ENCODE measurements around the gene TMIGD2.

TMIGD2 gene

DNA sequence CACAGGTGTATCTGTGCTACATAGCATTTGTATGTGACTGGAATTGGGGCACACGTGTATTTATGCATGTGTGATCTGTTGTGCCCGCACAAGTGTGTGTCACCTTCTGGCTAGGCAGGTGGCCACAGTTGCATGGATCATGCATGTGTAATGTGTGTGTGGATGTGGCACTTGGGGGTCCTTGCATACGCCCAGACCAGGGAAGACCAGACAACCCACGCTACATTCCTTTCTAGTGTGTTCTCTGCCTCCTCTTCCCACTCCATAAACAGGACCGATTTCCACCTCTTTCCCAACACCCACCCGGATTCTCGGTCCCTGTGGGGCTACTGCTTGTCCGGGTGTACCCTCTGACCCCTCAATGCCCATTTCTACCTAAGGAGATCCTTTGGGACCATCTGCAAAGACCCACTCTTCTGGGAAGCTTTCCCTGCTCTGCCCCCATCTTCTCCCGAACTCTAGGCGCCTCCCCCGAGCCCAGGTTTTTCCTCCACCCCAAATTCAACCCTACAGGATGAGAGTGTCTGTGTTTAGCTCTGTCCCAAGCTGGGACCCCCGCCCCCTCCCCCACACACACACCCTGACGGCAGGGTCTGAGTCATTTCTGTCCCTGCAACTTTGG lies 24.1 kb upstream of the TMIGD2 start:
- DNase-seq = no peak

DNA sequence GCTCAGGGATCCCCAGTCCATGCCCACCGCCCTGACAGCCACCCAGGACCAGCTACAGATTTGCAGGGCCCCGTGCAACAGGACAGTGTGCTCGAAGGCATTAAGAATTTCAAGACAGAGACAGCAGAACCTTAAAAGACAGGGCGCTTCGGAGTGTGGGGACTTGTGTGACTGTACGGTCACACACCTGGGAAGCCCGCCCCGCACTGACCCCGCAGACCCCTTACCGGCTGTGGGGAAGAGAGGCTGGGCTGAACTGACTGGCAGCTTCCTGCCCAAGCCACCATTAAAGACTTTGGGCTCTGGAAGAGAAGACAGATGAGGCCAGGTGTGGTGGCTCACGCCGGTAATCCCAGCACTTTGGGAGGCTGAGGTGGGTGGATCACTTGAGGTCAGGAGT lies 22.0 kb upstream of the TMIGD2 start:
- no peak for DNase-seq

DNA sequence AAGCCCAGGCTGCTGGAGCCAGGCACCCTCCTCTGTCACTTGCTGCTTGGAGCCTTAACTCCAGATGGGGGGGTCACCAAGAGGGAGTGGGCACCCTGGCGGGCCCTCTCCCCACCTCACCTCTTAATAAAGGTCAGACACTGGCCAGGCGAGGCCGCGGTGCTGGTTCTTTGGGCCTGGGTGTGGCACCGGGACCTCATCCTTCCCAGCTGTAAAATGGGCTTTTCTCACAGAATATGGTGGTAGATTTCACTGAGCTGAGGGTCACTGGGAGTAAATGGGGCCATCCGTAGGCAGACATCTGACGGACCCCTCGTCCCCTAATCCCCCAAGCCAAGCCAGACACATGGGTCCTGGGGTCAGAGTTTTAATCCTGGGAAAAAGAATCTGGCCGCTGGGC lies 21.5 kb upstream of the TMIGD2 start:
- DNase-seq = no peak

DNA sequence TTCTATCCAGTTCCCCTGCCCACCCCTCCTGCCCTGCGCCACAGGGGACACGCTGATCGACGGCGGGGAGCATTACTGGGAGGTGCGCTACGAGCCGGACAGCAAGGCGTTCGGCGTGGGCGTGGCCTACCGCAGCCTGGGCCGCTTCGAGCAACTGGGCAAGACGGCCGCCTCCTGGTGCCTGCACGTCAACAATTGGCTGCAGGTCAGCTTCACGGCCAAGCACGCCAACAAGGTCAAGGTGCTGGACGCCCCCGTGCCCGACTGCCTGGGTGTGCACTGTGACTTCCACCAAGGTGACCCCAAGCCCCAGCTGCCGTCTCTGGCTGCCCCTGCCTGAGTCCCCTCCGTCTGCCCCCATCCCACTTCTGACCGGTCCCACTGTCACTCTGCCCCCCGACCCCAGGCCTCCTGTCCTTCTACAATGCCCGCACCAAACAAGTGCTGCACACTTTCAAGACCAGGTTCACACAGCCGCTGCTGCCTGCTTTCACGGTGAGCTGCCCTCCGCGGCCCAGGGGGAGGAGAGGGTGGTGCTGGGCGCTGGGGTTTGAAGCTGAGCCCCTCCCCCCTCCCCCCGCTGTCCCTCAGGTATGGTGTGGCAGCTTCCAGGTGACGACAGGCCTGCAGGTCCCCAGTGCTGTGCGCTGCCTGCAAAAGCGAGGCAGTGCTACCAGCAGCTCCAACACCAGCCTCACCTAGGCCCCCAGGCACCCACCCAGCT lies 20.9 kb upstream of the TMIGD2 start:
- no peak for DNase-seq

DNA sequence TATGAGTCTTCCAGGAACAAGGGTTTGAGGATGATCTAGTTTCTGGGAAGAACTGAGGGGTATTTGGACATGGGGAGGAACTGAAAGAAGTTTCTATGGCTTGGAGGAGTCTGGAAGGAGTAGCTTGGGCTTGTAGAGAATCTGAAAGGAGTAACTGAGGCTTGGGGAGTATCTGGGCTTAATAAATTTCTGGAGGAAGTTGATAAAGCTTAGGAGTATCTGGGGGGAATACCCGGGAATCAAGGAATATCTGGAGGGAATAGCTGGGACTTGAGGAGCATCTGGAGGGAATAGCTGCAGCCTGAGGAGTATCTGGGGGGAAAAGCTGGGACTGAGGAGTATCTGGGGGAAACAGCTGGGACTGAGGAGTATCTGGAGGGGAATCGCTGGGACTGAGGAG lies 18.2 kb upstream of the TMIGD2 start:
- no peak for DNase-seq

DNA sequence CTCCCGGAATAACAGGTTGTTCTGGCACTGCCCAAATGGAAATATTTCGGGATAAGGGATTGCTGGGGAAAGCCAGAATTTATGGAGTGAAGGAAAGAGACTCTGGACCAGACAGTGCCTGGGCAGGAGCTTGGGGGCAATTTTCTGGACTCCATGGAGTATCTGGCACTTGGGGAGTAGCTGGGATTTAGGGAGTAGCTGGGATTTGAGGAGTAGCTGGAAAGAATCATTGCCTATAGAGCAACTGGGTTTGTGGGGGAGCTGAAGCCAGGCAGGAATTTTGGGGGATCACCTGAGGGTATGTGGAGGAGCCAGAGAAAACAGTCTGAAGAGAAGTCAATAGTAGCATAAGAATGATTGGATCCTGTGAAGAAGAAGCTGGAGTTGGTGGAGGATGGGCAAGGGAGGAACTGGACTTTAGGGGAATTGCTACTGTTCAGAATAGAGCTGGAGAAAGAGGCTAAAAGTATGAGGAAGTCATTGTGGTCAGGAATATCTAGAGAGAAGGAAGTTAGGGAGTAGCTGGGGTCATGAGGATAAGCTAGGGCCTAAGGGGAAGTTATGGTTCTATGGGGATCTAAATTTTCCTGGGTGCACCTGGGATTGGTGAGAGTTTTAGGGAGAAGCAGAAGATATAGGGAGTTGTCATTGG lies 17.0 kb upstream of the TMIGD2 start:
- DNase-seq = no peak

DNA sequence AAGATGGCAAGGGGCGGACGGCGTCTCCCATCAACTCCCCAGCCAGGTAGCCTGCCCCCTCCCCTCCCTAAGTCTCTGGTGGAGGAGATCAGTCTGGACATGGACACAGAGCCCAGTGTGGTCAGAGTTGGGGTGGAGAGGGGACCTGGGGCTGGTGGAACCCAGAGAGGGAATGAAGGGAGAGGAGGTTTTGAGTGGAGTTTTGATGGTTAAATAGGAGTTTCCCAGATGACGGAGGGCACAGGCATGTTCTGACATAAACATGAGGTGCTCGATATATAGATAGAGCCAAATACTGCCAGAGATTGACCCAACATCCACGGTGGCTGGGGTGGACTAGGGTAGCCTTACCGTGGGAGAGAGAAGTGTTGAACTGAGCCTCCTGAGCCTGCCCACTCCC lies 16.3 kb upstream of the TMIGD2 start:
- DNase-seq = no peak

DNA sequence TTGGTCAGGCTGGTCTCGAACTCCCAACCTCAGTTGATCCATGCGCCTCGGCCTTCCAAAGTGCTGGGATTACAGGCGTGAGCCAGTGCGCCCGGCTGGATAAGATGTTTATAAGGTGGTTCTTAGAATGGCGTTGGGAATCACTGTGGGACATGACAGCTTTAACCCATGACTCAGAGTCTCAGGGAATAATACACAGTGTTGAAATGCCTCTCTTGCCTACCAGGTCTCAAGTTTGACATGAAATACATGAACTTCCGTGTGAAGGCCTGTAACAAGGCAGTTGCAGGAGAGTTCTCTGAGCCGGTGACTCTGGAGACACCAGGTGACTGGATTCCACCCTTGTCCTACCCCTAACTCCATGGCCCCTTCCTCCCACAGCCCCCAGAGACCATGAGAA lies 14.8 kb upstream of the TMIGD2 start:
- no peak for DNase-seq

DNA sequence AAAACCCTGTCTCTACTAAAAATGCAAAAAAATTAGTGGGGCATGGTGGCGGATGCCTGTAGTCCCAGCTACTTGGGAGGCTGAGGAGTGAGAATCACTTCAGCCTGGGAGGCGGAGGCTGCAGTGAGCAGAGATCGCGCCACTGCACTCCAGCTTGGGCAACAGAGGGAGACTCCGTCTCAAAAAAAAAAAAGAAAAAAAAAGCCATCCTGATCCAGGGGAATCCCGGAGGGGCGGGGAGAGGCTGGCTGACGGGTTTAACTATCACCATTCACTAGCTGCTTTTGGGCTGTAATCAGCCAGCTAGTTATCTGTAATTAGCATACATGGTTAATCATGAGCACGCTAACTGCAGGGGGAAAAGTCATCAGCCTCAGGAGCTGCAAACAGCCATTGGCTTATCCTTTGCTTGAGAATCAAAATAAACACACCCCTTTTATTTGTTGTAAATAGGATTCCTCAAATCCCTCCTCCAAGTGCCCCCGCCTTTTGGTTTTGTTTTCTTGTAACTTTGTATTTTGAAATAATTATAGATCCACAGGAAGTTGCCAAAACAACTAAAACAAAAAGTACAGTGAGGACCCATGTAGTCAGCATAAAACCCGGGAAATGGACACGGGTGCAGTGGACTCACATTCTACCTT lies 11.8 kb upstream of the TMIGD2 start:
- DNase-seq = no peak

DNA sequence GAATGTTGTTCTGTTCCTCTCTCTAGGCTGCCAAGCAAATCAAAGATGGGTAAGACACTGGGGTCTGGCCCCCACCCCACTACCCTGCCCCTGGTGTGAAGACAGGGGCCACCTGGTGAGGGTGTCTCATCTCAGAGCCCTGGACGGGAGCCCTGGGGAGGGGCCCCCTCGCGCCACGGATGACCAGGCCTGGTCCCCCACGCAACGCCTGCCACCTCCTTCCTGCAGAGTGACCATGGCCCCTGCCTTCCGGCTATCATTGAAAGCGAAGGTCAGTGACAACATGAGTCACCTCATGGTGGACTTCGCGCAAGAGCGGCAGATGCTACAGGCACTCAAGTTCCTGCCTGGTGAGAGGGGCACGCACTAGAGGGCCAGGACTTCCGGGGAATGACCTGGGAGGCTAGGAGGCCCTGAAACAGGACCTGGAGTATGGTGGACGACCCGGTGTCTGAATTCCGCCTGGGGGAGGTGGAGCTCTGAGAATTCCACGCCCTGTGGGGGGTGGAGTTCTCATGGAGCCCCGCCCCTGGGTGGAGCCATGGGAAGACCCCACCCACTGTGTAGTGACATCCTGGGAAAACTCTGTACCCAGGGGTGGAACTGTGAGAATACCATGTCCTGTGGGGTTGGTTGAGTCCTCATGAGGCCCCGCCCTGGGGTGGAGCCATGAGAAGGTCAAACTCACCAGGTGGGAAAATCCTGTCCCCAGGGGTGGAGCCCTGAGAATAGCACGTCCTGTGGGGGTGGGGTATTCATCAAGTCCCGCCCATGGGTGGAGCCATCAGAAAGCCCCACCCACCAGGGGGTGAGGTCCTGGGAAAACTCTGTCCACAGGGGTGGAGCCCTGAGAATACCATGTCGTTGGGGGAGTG lies 8.3 kb upstream of the TMIGD2 start:
- no peak for DNase-seq

DNA sequence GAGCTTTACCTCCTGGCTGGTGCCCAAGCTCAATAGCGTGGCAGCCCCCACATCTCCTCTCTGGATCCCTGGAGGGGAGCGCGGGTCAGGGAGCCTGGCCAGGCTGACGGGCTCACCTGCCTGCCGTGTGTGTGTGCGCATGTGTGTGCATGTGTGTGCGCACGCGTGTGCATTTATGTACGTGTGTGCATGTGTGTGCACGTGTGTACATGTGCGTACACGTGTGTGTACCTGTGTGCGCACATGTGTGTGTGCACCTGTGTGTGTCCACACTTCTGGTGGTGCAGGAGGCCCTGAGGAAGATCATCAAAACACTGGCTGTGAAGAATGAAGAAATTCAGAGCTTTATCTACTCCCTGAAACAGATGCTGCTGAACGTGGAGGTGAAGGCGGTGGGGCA lies 3.5 kb upstream of the TMIGD2 start:
- DNase-seq = no peak

DNA sequence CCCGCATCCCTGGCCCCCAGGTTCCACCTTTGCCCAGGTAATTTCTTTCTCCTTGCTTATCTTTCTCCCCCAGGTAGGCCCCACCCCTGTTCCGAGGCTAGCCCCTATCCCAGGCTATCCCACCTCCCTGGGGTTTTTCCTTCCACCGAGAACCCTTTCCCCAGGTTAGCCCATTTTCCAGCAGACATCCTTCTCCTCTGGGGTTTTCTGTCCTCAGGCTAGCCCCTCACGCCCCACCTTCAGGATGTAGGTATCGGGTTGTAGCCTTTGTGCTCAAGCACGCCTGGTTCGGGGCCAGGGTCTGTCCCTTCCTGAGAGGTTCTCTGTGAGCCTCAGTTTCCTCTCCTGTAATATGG lies 3.0 kb upstream of the TMIGD2 start:
- DNase-seq = no peak

DNA sequence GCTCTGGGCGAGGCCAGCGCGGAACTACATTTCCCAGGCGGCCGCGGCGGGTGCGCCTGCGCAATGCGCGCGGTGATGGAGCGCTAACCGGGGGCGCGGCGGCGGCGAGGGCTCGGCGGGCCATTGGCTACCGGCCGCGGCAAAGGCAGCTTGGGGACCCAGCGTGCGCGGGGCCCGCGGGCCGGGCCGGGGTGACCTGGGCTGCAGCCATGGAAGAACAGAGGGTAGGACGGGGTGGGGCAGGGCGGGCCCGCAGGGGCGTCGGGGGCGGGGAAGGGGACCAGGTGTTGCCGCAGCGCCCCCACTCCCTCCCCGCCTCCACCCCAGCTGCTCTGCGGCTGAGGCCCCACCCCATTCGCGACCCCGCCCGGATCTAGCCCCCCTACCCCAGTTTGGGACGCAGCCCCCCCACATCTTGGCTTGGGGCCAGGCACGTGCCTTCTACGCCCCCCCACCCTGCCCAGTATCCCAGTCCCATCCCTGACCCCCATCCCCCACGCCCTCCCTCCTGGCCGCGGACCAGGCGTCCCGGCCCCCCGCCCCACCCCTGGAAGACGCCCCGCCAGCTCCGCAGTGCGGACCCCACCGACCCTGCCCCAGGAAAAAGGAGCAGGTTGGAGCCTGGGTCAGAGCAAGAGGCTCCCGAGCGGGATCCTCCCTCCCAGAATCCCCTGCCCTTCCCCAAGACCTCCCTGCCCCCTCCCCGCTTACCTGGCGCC lies 2.5 kb upstream of the TMIGD2 start, which contains the start of gene FSD1:
TSS of gene FSD1 (plus strand) at position 61 of the 719 bp plus-strand sequence. CDS start at position 210, 149 bp downstream.
- DNase-seq = peak; percentile 89

DNA sequence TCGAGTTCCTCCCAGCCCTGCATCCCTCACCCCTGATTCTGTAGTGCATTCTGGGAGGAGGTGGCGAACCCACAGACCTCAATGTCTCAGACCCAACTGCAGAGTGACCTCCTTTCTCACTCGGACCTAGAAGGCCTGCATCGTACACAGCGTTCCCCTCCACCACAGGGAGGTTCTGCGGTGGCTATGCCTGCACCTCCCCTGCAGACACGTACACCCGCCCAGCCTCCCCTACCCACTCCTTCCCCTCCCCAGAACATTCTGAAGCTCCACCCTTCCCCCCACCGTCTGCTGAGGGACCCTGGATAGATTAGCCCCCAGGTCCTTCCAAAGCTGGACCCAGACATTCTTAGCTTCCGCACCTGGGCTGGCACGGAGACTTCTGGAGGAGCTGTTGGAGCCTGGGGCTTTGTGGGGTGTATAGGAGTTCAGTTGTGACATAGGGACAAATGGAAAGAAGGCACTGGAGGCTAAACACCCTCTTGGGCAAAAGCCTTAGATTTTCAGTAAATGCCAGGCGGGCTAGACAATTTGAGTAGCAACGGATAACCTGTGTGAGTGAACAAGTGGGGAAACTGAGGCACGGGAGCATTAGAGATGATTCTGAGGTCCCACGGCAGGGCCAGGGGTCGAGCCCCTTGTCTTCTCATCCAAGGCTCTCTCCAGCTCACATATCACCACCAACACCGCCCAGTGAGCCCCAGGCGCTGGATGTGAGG lies 1.8 kb upstream of the TMIGD2 start:
- no peak for DNase-seq

DNA sequence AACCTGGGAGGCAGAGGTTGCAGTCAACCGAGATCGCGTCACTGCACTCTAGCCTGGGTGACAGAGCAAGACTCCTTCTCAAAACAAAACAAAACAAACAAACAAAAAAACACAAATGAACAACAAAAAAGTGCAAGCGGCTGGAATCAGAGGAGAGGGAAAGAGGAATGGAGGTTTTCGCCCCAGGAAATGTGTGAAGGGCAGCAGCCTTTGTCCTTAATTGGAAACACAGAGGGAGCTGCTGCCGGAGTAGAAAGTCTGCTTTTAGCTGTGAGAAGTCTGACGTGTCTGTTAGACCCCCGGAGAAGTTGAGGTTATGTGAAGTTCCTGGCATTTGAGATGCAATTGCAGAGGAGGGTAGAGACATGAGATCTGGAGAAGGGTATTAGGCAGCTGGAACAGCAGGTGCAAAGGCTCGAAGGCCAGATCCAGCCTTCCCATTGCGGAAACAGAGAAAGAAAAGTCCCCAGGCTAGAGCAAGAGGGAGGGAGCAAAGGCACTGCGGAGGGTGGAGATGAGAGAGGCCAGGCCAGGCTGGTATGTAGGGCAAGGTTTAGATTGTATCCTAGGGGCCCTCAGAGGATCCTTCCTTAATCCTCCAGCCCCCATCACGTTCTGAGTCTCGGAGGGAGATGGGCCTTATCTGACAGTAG lies 473 bp downstream of the TMIGD2 start:
- DNase-seq = no peak

DNA sequence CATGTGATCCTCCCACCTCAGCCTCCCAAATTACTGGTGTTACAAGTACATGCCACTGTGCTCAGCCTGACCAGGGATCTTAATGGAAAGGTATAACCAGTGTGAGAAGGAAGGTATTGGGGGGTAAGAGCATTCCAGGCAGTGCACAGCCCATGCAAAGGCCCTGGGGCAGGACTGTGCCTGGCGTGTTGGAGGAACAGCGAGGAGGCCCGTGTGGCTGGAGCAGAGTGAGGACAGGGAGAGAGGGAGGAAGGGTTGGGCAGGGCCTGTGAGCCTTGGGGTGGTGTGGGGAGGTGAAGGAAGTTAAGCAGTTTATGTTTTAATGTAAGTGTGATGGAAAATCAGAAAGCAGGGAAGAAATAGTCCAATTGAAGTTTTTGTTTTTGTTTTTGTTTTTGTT lies 1.6 kb downstream of the TMIGD2 start:
- no peak for DNase-seq

DNA sequence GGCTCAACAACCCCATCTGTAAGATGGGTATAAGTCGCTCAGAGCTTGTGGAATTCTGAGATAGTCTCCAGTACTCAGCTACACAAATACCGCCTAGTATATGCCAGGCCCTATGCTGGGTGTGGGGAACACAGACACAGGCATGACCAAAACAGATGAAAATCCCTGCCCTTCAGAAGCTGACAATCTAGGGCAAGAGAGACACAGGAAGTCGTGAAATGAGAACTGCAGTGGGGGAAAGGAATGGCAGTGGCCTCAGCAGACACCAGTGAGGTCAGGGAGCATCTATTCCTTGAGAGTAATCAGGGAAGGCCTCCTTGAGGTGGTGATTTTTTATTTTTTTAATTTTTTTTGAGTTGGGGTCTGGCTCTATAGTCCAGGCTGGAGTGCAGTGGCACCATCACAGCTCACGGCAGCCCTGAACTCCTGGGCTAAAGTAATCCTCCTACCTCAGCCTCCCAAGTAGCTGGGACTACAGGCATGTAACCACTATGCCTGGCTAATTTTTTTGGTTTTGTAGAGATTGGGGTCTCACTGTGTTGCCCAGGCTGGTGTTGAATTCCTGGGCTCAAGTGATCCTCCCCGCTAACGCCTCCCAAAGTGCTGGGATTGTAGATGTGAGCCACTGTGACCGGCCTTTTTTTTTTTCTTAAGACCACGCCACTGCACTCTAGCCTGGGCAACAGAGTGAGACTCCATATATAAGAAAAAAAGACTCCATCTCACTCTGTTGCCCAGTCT lies 3.2 kb downstream of the TMIGD2 start:
- DNase-seq = no peak

DNA sequence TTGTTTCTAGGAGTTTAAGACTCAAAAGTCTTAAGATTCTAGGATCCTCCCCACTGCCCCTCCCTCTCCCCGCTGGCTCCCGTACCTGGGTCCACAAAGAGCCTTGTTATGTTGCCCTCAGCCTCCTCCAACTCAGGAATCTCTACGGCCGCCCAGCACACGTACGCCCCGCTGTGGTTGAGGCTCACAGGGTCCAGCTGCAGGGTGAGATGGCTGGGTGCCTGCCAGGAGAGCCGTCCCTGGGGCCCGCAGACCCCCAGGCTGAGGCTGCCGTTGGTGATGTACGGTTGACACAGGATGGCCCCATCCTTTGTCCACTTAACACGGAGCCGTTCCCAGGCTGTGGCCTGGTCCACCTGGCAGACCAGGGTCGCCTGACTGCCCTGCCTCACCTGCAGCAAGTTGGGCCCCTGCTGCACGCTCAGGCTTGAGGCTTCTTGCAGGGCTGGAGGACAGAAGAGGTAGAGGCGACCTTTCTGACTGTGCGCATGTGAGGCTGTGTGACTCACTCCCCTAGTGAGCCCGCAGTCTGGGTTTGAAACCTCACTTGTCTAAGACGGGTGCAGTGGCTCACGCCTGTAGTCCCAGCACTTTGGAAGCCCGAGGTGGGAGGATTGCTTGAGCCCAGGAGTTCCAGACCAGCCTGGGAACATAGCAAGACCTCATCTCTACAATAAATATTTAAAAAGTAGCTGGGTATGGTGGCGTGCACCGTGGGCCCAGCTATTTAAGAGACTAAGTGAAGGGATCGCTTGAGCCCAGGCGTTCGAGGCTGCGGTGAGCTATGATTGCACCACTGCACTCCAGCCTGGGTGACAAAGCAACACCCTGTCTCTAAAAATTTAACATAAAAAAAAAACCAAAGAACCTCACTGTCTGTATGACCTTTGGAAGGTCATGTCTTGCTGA lies 4.0 kb downstream of the TMIGD2 start:
- peak; percentile 69 for DNase-seq
